ENCODE measurements around the gene PNO1. TPM values are rescaled to one million over a fixed set of nuclear protein-coding genes. Genes with fewer than 3 reads are reported as not detected.
A peak's percentile ranks its signal among the peaks of the same experiment; 100 is the strongest.

The PNO1 gene
- total and polyA plus RNA-seq, 9 of the 15 experiments (the other 6 are each of a cell fraction or from before 2014, with no cell fraction given): 11.8 to 81.7 (median 41.1) TPM

- Histone ChIP-seq H3K9me1 (ENCODE audit: control insufficient read depth, insufficient read depth, low read length) (no peaks in the 10 kb centered on the region), H4K20me1 (replicated peaks; ENCODE audit: control insufficient read depth, insufficient read depth, low read length) (no peaks in the 10 kb centered on the region), H3K27ac (ENCODE audit: extremely low read depth, low read depth, low read length) (peak overlapping the region; percentile 37; the same call in 1 of the 3 replicates), H3K27me3 (ENCODE audit: control insufficient read depth in 2 of 2, insufficient read depth in 2 of 2, low read length in 2 of 2) (no peaks in the 10 kb centered on the region), H3K9me3 (replicated peaks; ENCODE audit: control insufficient read depth, insufficient read depth, low read depth, low read length) (no peaks in the 10 kb centered on the region), H2AFZ (ENCODE audit: low read depth, low read length) (no peak overlapping the region), H3K9ac (ENCODE audit: insufficient read depth in 1 of 2, low read depth in 2 of 2, low read length in 2 of 2) (no peak overlapping the region), H3K4me2 (ENCODE audit: insufficient read depth, low read length) (no peak overlapping the region), H3K4me1 (replicated peaks in 1 of 2; ENCODE audit: control insufficient read depth in 2 of 2, insufficient read depth in 2 of 2, low read length in 2 of 2) (peaks cover 0 to 9% of the 10 kb centered on the region in 2 experiments; a peak in 4 of 5 replicates), H3K4me3 (no peak overlapping the region), H3K36me3 (ENCODE audit: control insufficient read depth, insufficient read depth, low read length) (peaks cover 18% of the 10 kb centered on the region), H3K79me2 (ENCODE audit: control insufficient read depth, insufficient read depth, low read length) (peaks cover 90% of the 10 kb centered on the region)
- intact Hi-C loops (cut with micrococcal nuclease) (no loop called here), in situ Hi-C loops (cut with MboI) (no loop called here)
- peak; percentile 18; the same call in 1 of the 2 replicates for TF ChIP-seq ATF3 (IDR thresholded peaks at IDR 0.05)
- no peak for TF ChIP-seq ATF3 (CRISPR knock-in tag; conservative IDR thresholded peaks at IDR 0.05)
- peak; percentile 63 for TF ChIP-seq RBM22 (IDR thresholded peaks at IDR 0.05; ENCODE audit: low read depth, low read length, poor library complexity, severe bottlenecking)
- TF ChIP-seq HBP1 (CRISPR knock-in tag; IDR thresholded peaks at IDR 0.05): no peak
- TF ChIP-seq IRF1 (CRISPR knock-in tag; IDR thresholded peaks at IDR 0.05; ENCODE audit: borderline replicate concordance): no peak
- no peak for TF ChIP-seq PTRF (tag; IDR thresholded peaks at IDR 0.05)
- DNase-seq (ENCODE audit: extremely low read depth in 1 of 4, low spot score in 3 of 4) (no peak), ATAC-seq (no peak), FAIRE-seq (no peak)
- 71% methylated on average over 4 of the region's 4 CpGs for WGBS (ENCODE audit: insufficient coverage, low coverage, missing lambda C conversion rate)
- ChIA-PET POLR2A (interaction anchor here (1.0 kb wide), 1 partner anchor 25 kb away, joined by 3 read pairs; no protein-coding TSS in a partner anchor), CTCF (ENCODE audit: low intra/inter-chr PET ratio) (no interaction called here)
- BruUV-seq (replicated peaks): no TSS peak
These were observed 42.6 kb downstream of the PNO1 start for GRCh38 chr2:68200157-68200787.
